ENCODE measurements around the gene TREML1. TPM values are rescaled to one million over a fixed set of nuclear protein-coding genes. Genes with fewer than 3 reads are reported as not detected.

The TREML1 gene
- total and polyA plus RNA-seq, 9 of the 15 experiments (the other 6 are each of a cell fraction or from before 2014, with no cell fraction given): not detected

DNA sequence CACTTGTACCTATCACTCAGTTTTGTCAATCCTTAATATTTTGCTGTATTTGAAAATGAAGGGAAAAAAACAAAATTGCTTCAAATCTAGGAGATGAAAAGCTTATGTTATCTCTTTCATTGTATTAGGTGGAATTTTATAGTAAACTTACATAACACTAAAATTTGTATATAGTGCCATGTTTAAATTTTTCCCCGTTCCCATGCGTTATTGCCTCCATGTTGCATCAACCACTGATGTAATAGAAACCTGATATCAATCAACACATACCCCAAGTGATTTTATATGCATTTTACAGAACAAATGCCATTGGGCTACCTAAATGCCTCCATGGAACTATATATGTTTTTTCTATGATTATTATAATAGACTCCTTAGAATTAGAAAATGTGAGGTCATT, 23.5 kb upstream of the TREML1 start:
- no peak overlapping the region for H3K4me3 ChIP-seq
- no peak overlapping the region for H3K9ac ChIP-seq (ENCODE audit: insufficient read depth in 1 of 2, low read depth in 2 of 2, low read length in 2 of 2)
- peaks cover 4 to 14% of the 10 kb centered on the region in 2 experiments; a peak in 3 of 5 replicates for H3K27me3 ChIP-seq (ENCODE audit: control insufficient read depth in 2 of 2, insufficient read depth in 2 of 2, low read length in 2 of 2)
- H3K9me1 ChIP-seq (ENCODE audit: control insufficient read depth, insufficient read depth, low read length): no peaks in the 10 kb centered on the region
- ChIA-PET POLR2A (interaction anchor here (0.9 kb wide), 1 partner anchor 19 kb away, joined by 3 read pairs; no protein-coding TSS in a partner anchor), CTCF (ENCODE audit: low intra/inter-chr PET ratio) (no interaction called here)
- no peaks in the 10 kb centered on the region for H3K36me3 ChIP-seq (ENCODE audit: control insufficient read depth, insufficient read depth, low read length)
- DNase-seq (ENCODE audit: extremely low read depth in 1 of 4, low spot score in 3 of 4): no peak
- BruUV-seq (replicated peaks): no TSS peak
- intact Hi-C loops (cut with micrococcal nuclease) (no loop called here), in situ Hi-C loops (cut with MboI) (no loop called here)
- H3K27ac ChIP-seq (ENCODE audit: extremely low read depth, low read depth, low read length): no peak overlapping the region
- H3K79me2 ChIP-seq (ENCODE audit: control insufficient read depth, insufficient read depth, low read length): no peaks in the 10 kb centered on the region
- FAIRE-seq: no peak
- WGBS (ENCODE audit: insufficient coverage, low coverage, missing lambda C conversion rate): 0% methylated on average over 2 of the region's 2 CpGs
- peaks cover 0 to 4% of the 10 kb centered on the region in 2 experiments; a peak in 3 of 5 replicates for H3K4me1 ChIP-seq (replicated peaks in 1 of 2; ENCODE audit: control insufficient read depth in 2 of 2, insufficient read depth in 2 of 2, low read length in 2 of 2)
- ATAC-seq: no peak
- no peak overlapping the region for H3K4me2 ChIP-seq (ENCODE audit: insufficient read depth, low read length)
- H4K20me1 ChIP-seq (replicated peaks; ENCODE audit: control insufficient read depth, insufficient read depth, low read length): no peaks in the 10 kb centered on the region; the same call in 1 of the 2 replicates
- H2AFZ ChIP-seq (ENCODE audit: low read depth, low read length): no peak overlapping the region
- H3K9me3 ChIP-seq (replicated peaks; ENCODE audit: control insufficient read depth, insufficient read depth, low read depth, low read length): no peaks in the 10 kb centered on the region
- TF ChIP-seq TRIM24 (IDR thresholded peaks at IDR 0.05) (peak; percentile 80 to 89; a peak in 3 of 4 replicates), CEBPG (CRISPR knock-in tag; IDR thresholded peaks at IDR 0.05) (peak; percentile 59; the same call in 1 of the 2 replicates), CEBPG (tag; conservative IDR thresholded peaks at IDR 0.05 in 1 of 2, IDR thresholded peaks at IDR 0.05 in 1 of 2) (peak; percentile 81 to 98), ZNF175 (CRISPR knock-in tag; IDR thresholded peaks at IDR 0.05; ENCODE audit: low read depth) (peak; percentile 82), DLX4 (CRISPR knock-in tag; IDR thresholded peaks at IDR 0.05) (no peak), CTBP1 (IDR thresholded peaks at IDR 0.05; ENCODE audit: borderline replicate concordance) (no peak), ZNF589 (CRISPR knock-in tag; IDR thresholded peaks at IDR 0.05; ENCODE audit: low read depth) (0 out of 2 replicates have a peak, but pooled peaks have one; percentile 23), ZNF174 (CRISPR knock-in tag; IDR thresholded peaks at IDR 0.05) (no peak), RAD51 (IDR thresholded peaks at IDR 0.05; ENCODE audit: borderline replicate concordance, low read depth) (no peak), ZNF668 (CRISPR knock-in tag; IDR thresholded peaks at IDR 0.05) (no peak), POLR2H (tag; IDR thresholded peaks at IDR 0.05; ENCODE audit: low read depth) (peak; percentile 69), MIER1 (IDR thresholded peaks at IDR 0.05; ENCODE audit: low read depth) (no peak), EP300 (IDR thresholded peaks at IDR 0.05; ENCODE audit: low read length) (peak; percentile 73; the same call in 1 of the 2 replicates), STAG1 (CRISPR knock-in tag; IDR thresholded peaks at IDR 0.05; ENCODE audit: borderline replicate concordance) (no peak), BACH1 (tag; IDR thresholded peaks at IDR 0.05) (no peak; the same call in 1 of the 2 replicates), HES1 (IDR thresholded peaks at IDR 0.05; ENCODE audit: low read depth) (no peak), KAT7 (CRISPR knock-in tag; IDR thresholded peaks at IDR 0.05; ENCODE audit: borderline replicate concordance) (no peak), TFAM (CRISPR knock-in tag; conservative IDR thresholded peaks at IDR 0.05) (no peak), SNIP1 (IDR thresholded peaks at IDR 0.05; ENCODE audit: low read depth) (no peak), JUND (IDR thresholded peaks at IDR 0.05; ENCODE audit: borderline replicate concordance, low read depth, low read length) (peak; percentile 61), JUND (tag; IDR thresholded peaks at IDR 0.05; ENCODE audit: borderline replicate concordance, low read depth, low read length) (no peak), EP400 (IDR thresholded peaks at IDR 0.05) (peak; percentile 12; the same call in 1 of the 2 replicates)
- TF ChIP-seq, protein P1, sequence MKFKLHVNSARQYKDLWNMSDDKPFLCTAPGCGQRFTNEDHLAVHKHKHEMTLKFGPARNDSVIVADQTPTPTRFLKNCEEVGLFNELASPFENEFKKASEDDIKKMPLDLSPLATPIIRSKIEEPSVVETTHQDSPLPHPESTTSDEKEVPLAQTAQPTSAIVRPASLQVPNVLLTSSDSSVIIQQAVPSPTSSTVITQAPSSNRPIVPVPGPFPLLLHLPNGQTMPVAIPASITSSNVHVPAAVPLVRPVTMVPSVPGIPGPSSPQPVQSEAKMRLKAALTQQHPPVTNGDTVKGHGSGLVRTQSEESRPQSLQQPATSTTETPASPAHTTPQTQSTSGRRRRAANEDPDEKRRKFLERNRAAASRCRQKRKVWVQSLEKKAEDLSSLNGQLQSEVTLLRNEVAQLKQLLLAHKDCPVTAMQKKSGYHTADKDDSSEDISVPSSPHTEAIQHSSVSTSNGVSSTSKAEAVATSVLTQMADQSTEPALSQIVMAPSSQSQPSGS (CRISPR knock-in tag; IDR thresholded peaks at IDR 0.05): no peak

Data from K562 (cell line).